IPS-NIHi7 (cell line): ENCODE results near the gene FLOT1.
A peak's percentile ranks its signal among the peaks of the same experiment; 100 is the strongest.

Experiments used
- DNase-seq: peaks from one replicate; pipeline ENCODE4 v3.0.0; 2012; ENCODE audit warnings: mixed read lengths; ENCODE audit errors: extremely low spot score

The FLOT1 gene, protein sequence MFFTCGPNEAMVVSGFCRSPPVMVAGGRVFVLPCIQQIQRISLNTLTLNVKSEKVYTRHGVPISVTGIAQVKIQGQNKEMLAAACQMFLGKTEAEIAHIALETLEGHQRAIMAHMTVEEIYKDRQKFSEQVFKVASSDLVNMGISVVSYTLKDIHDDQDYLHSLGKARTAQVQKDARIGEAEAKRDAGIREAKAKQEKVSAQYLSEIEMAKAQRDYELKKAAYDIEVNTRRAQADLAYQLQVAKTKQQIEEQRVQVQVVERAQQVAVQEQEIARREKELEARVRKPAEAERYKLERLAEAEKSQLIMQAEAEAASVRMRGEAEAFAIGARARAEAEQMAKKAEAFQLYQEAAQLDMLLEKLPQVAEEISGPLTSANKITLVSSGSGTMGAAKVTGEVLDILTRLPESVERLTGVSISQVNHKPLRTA

DNA sequence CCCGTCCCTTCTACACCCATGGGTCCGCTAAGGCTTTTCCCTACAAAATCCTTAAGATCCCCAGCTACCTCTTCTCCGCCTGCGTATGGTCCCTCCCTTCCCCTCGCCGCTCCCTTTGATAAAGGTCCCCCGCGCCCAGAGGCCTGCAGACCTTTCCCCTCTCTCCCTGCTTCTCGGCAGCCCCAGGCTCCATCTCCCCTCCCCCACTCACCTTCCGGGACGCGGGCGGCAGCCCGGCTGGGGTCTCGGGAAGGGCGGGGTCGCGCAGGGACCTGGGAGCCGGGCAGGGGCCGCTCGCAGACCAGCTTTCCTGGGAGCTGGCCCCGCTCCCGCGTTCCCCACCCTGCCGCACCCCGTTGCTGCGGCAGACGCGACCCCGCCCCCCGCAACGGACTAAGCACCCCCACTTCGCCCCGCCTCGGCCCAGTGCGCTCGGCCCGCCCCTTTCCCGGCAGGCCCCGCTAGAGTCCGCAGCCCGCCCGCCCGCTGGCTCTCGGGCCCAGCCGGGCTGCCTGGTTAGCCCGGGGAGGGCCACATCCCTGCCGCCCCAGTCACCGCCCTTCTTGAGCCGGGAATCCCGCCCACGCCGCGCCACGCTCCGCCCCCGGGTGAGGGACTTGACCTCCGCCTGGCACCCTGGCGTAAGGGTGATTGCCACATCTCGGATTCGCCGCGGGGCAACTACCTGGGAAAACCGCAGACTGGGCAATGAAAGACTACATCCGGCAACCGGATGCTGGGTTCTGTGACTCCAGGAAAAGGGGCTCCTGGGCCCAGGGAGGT lies at the start of gene FLOT1:
Gene FLOT1 (minus strand): TSS at position 372 of the 783 bp plus-strand sequence. CDS start 498 bp downstream, outside the sequence.
- DNase-seq: peak; percentile 90

DNA sequence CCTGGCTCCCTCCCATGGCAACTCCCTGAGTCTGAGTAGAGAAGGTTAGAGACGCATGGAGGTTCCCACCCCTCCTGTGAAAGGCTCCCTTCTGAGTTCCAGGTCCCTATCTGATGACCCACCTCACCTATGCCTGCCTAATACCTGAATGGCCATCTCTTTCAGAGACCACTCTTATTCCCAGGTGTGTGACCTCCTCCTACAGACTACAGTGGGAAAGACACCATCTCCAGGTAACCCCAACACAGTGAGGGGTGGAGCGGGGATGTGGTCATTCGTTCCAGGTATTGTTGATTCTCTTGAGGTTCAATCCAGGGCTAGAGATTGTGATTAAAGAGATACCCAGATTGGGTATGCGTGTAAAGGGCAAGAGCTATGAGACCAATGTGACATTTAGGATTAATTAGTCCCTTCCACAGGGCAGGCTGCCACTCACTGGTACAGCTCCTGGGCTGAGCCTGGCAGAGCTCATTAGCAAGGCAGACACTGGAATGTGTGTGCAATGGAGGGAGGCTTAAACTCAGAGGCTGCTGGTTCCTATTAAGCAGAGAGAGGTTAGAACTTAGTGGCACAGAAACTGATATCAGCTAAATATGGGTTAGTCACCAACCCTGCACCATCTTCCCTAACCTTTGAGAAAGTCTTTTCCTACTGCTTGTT lies 48.4 kb upstream of the FLOT1 start:
- peak; percentile 33 for DNase-seq

DNA sequence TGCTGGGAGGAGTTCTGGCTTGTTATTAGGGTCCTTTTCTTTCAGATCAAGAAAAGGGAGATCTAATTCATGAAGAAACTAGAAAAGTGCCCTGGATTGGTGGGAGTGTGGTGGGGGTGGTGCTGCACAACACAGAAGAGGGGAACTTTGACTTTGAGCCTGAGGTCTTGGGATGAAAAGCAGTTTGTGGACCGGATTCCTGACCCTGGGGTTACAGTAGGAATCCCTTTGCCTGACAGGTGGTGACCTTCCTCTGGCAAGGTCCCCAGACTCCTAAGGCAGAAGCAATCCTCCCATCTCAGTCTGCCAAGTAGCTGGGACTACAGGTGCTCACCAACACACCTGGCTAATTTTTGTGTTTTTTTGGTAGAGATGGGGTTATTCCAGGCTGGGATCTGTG lies 47.1 kb upstream of the FLOT1 start:
- DNase-seq: no peak

DNA sequence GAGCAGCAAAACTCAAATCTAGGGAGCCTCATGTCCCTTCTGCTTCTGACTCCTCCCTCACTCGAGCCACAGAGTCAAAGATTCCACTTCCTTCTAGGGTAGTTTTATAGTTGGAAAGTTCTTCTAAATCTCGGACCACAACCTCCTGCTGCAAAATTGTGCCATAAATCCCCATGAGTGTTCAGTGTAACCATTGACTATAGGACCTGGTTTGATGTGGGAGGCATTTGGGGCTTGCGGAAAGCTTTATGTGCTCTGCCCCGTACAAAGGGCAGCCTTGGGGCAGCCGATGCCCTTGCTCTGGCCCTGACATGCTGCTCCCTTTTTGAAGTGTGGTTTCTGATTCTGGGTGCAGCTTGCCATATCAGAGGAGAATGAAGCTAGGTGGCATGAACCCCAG lies 45.5 kb upstream of the FLOT1 start:
- no peak for DNase-seq

DNA sequence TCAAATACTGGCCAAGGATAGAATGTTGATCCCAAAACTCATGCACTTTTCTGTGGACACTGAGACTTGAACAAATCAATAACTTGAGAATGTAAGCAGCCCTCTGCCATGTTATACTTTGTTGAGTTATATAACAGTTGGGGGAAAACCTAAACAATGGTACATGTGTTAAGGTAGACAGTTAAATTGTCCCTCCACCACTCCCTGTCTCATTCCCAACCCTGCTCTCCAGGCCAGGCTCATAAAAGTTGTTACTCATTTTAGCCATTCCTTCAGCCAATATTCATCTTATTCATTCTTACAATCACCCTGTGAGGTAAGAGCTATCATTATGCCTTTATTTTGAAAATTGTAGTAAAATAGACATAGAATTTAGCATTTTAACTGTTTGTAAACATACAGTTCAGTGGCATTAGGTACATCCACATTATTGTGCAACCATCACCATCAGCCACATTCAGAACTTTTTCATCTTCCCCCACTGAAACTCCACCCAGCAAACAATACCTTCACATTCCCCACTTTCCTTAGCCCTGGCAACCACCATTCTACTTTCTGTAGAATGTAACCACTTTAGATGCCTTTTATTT lies 40.0 kb upstream of the FLOT1 start:
- DNase-seq: no peak

DNA sequence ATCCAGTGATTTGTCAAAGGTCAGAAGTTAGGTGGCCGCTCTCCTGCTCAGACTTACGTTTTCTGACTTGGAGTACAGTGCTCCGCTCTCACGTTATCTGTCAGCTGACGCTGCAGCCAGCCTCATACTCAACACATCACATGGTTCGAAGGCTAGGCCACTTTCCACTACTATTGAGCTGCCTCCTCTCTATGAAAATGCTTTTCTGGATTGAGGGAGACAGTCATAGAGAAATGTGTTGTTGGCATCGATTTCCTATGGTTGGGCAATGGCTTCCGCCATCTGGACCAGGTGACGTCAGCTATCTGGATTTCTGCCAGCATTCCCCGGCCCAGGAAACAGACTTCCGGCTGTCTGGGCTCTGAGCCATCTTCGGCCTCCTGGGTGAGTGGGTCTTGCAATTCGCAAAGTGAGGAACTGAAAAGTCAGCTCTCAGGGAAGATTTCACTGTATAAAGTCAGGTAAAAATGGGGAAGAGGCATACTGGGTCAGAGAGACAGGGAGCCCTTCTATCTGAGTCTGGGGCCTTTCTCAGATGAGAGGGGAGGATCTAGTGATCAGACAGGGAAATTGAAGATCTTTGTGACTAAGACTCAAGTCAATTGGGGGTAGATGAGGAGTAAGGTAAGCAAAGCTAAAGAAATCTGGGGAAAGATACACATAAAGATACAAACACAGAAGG lies 39.4 kb upstream of the FLOT1 start:
- DNase-seq: no peak

DNA sequence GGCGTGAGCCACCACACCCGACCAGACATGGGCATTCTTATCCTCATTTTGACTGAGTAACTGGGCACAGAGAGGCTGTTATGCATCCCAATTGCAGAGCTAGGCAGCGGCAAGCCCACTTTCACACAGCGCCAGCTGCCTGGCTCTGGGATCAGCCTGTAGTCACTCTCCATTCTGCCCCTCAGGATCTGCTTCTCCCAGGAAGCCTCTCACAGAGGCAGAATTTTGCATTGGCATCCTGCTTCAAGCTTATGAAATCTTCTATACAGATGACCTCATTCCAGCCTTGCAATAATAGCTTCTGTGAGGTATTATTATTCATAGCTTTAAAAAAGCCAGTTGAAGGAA lies 38.9 kb upstream of the FLOT1 start:
- no peak for DNase-seq

DNA sequence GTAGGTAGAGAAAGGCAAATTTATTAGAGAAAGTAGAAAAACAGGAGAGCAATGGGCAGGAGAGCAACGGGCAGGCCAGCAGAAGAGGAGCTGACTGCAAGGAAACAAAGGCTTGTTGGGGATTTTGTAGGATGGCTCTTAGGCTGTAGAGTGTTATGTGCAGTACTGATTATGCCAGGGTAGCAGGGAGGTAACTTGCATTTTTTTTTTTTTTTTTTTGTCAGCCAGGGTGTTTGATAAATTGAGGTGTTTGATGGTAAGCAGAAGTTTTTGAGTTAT lies 38.1 kb upstream of the FLOT1 start:
- no peak for DNase-seq

DNA sequence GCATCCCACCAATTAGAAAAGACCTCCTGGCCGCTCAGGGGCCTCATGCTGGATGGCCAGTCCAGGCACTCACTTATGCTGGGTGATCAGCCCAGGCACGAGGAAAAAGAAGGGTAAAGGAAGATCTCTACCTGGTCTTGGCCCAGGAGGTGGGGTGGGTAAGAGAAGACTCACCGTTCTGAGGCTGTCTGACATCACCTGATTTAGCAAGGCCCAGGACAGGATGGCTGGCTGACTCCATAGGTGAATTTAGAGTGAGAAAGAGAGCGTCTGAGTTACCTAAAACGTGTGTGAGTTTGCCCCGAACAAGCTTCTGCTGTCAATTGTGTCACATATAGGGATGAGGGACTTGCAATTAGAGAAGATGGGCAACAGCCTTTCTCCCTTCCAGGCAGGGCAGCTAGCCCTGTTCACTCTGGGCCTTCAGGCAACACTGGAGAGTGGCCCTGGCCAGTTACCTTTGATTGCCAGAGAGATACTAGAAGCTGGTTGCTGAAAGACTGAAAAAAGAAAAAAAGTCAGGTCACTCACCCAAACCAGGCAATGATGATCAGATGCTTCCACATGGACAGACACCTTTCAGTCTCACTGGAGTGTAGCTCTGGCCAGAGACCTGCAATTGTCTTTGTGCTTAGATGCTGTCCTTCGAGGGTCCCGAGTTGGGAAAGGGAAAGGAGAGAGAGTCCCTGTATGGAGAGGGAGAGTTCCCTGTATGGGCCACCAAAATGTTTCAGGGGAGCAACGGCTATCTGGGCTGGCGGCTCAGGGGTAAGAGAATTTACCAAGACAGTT lies 37.6 kb upstream of the FLOT1 start:
- no peak for DNase-seq

DNA sequence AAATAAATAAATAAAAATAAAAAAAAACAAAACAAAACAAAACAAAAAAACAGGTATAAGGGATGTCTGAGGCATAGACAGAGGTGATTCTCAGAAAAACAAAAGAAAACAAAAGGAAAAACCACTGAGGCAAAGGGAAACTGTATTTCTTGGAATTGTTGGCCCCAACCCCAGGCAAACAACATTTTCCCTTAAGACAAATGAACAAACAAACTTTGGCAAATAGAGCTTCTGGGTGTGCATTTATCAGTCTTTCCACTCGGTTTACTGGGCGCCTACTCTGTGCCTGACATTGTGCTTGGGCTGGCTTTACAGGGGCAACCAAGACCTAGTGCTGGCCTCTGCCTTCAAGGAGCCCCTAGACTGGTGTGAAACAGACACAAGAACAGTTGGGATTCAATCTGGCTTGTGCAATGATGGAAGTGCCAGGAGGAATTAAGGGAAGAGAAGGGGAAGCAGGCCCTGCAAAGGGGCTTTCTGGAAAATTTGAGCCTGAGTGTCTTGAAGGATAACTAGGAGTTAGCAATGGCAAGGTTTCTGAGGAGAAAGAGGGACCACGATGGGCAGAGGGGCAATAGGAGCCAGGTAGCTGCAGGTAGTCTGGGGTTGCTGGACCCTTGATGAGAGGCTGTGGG lies 35.6 kb upstream of the FLOT1 start:
- DNase-seq: no peak

DNA sequence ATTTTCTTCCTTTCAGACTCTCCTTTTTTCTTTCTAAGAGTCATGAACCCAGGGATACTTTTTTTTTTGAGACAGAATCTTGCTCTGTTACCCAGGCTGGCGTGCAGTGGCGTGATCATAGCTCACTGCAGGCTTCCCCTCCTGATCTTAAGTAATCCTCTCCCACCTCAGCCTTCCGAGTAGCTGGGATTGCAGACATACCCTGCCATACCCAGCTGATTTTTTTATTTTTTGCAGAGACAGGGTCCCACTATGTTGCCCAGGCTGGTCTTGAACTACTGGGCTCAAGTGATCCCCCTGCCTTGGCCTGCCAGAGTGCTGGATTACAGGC lies 34.6 kb upstream of the FLOT1 start:
- DNase-seq: no peak

DNA sequence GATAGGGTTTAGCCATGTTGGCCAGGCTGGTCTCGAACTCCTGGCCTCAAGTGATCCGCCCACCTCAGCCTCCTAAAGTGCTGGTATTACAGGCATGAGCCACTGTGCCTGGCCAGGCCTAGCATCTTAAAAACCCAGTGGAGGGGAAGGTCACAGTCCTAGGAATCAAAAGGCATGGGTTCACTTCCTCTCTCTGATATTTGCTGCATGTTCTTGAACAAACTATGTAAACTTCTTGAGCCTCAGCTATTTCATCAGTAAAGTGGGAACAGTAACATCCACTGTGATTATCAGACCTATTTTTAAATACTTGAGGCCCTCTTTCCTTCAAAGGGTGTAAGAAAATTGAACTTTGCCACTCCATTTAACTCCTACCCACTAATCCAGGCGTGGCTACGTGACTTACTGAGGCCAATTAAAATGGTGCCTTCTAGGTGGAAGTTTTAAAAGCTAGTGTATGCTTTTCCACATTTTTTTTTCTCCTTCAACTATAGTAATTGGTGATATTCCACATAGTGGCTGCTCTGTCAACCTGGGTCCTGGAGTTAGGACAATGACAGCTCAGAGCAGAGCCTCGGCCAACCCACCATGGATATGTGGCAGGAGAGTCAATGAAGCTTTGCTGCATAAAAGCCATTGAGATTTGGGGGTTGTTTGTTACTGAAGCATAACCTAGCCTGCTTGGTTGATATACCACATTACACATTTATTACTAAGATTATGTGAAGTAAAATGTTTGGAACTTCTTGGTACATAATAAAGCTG lies 34.1 kb upstream of the FLOT1 start:
- DNase-seq: no peak

DNA sequence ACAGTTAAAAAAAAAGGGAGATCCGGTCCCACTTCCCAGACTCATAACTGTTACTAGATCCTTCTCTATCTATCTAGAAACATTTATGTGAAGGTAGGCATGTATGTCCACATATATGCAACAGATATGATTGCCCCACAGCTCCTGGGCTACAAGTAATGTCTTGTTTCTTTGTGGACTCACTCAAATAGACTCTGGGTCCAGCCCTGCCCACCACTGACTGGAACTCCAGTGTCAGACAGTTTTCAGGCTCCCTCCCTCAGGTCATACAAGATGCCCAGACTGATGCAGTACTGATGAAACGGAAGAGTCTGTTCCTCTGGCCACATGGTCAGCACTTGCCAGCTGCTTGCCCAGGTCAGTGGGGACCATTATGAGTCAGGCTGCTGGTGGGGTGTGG lies 32.6 kb upstream of the FLOT1 start:
- no peak for DNase-seq

DNA sequence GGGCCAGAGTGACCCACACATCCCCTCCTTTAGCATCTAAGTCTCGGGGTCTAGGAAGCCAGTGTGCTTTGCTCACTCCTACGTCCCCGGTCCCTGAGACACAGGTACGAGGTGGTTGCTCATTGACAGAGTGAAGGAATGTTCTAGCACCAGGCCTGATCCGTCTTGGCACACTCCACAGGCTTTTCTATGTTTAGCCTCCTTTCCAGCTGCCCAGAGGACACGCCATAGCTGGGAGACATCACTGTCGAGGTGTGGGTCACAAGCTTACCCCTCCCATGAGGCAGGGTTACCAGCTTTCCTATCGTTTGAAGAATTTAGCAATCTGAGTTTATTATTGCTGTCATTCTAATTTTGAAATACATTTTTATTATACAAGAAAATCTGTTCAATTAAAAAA lies 32.2 kb upstream of the FLOT1 start:
- DNase-seq: no peak

DNA sequence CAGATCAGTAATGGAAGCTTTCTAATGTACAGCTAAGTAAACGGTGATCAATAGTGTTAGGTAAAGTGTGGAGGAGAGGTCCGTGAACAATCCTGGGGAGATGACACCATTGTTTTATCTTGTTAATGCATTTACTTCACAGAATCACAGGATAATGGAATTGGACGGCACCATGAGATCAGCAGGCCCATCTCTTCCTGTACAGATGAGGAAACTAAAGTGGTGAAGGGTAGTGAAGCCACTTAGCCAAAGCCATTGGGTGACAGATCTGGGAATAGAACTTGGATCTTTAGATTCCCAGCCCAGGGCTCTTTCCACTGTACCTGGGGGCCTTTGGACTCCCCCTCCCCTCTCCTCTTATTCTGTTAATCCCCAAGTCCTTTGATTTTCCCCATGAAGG lies 28.1 kb upstream of the FLOT1 start:
- DNase-seq: no peak

DNA sequence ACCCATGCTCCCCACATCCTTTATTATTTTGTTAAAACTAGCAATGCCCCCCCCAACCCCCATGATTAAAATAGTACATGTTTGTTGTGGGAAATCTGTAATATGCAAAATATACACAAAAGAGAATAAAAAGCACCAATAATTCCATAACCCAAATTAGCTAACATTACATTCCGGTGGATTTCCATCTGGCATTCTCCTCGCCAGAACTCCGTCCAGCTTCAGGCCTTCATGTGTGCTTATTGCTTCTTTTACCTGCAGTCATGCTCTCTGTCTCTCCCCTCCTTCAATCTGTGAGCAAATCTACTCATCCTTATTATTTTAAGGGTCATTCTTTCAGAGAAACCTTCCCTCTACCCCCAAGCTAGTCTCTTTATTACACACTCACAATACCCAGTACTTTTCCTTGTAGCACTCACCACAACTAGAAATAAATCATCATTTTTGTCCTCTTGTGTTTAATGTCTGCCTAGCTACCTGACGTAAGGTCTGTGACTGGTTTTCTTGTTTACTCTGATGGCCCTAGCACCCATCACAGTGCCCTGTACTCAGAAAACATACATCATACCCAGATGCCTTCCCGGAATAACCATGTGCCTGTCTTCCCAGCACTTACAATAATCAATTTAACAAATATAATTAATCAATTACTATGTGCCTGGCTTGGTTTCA lies 27.5 kb upstream of the FLOT1 start:
- no peak for DNase-seq

DNA sequence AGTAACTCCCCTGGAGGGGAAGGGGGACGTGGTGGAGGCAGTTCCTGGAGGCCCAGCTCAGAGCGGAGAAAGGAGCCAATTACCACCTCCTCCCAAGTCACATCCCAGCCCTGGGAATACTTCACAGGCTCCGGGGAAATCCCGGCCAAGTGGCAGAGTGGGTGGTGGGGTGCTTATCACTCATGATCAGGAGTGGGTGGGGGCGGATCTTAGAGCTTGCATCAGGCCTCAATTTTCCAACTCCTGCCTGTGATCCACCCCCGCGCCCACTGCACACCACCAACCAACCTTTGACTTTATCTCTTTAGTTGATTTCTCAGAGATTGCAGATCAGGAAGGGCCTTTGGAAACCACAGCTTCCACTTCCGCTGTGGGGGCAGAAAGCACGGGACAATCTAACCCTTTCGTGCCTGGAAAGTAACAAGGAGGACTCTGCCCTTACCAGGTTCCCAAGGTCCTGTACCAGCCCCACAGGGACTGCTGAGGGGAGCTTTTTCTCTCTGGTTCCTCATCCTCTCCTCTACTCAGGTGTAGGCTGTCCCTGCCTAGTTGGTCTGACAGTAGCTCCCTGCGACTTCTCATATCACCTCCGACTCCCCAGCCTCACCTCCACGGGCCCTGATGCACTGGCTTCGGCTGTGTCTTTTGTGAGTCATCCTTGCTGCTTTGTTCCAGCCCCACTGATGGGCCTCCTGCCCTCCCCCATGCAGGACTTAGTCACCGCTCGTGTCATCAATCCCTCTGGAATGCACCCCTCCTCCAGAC lies 26.8 kb upstream of the FLOT1 start:
- peak; percentile 84 for DNase-seq

DNA sequence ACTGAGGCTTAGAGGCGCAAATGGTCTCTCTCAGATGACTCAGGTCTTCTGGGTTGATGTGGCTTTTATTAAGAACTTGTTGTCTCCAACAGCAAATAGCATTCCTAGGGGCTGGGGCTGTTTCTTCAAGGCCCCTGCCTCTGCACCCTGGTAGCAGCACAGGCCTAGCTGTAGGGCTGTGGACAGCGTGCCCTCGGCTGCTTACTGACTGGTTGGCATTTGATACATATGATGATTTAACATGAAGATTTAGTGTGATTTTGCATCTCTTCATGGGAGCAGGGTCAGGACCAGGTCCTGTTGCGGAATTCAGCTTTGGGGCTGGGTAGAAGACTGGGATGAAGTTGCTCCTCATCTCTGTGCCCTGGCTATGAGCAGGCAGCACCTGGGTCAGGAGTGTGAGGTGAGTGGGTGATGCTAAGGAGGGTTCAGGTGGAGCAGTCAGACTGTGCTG lies 26.2 kb upstream of the FLOT1 start:
- DNase-seq: no peak

DNA sequence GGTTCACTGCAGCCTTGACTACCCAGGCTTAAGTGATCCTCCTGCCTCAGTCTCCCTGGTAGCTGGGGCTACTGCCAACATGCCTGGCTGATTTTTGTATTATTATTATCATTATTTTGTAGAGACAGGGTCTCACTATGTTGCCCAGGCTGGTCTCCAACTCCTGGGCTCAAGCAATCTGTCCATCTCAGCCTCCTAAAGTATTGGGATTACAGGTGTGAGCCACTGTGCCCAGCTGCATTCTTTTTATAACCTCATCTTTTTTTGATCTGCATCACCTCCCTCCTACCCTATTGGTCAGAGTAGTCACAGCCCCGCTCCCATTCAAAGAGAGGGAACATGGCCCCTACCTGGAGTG lies 25.4 kb upstream of the FLOT1 start:
- no peak for DNase-seq
